Mesenchymal stem cell (in vitro differentiated cells and primary cell): Measurements from ENCODE around the gene B3GAT3.
"Not testable (repeated sequence)": the region's sequence is repeated elsewhere in the genome, so short reads cannot be mapped to it uniquely, and the experiment has no call there.

Source experiments
- DNase-seq: peaks from one replicate; pipeline ENCODE4 v3.0.0-alpha.2; 2013
- H2AFZ ChIP-seq: one replicate; pipeline ENCODE4 v1.6.1; 2013; ENCODE audit warnings: low read depth, mild to moderate bottlenecking, control low read depth, inconsistent platforms, low read length, moderate library complexity
- H2AK5ac ChIP-seq: 2 replicates; pipeline ENCODE4 v1.6.1; 2013; ENCODE audit warnings: low read length, moderate library complexity, mild to moderate bottlenecking, inconsistent platforms; ENCODE audit not compliant: severe bottlenecking
- H2BK120ac ChIP-seq: one replicate; pipeline ENCODE4 v1.6.1; 2013; ENCODE audit warnings: low read depth, mild to moderate bottlenecking, inconsistent platforms, low read length, moderate library complexity
- H2BK12ac ChIP-seq, 2 experiments: one replicate each; pipeline ENCODE4 v1.6.1; 2013; ENCODE audit warnings: inconsistent platforms in 2 of 2, low read length in 2 of 2, mild to moderate bottlenecking in 2 of 2, moderate library complexity in 2 of 2, control low read depth in 1 of 2
- H2BK15ac ChIP-seq: one replicate; pipeline ENCODE4 v1.6.1; 2013; ENCODE audit warnings: mild to moderate bottlenecking, low read depth, inconsistent platforms; ENCODE audit not compliant: poor library complexity, severe bottlenecking
- H2BK5ac ChIP-seq: 2 replicates; pipeline ENCODE4 v1.6.1; 2013; ENCODE audit warnings: low read depth, mild to moderate bottlenecking, low read length, control low read depth, inconsistent platforms; ENCODE audit not compliant: poor library complexity, severe bottlenecking
- H3K14ac ChIP-seq, 2 experiments: one replicate each; pipeline ENCODE4 v1.6.1; 2013; ENCODE audit warnings: inconsistent platforms in 2 of 2, low read length in 2 of 2, control low read depth in 1 of 2, mild to moderate bottlenecking in 1 of 2, moderate library complexity in 1 of 2
- H3K18ac ChIP-seq, 2 experiments: one replicate each; pipeline ENCODE4 v1.6.1; 2013; ENCODE audit warnings: inconsistent platforms in 2 of 2, low read length in 2 of 2, control low read depth in 1 of 2, low read depth in 1 of 2, mild to moderate bottlenecking in 1 of 2
- H3K23ac ChIP-seq, 2 experiments: one replicate each; pipeline ENCODE4 v1.6.1; 2013; ENCODE audit warnings: inconsistent platforms in 2 of 2, low read length in 2 of 2, mild to moderate bottlenecking in 2 of 2, moderate library complexity in 2 of 2, control low read depth in 1 of 2
- H3K27ac ChIP-seq: 2 replicates; pipeline ENCODE4 v1.5.1; 2013; ENCODE audit warnings: mild to moderate bottlenecking, moderate library complexity, low read length, control low read depth, inconsistent platforms; ENCODE audit not compliant: poor library complexity, severe bottlenecking
- H3K27me3 ChIP-seq, 2 experiments: 2 replicates each; pipeline versions ENCODE4 v1.6.1 to v1.7.0; 2013; ENCODE audit warnings: low read length in 2 of 2, mild to moderate bottlenecking in 2 of 2, moderate library complexity in 2 of 2, control low read depth in 1 of 2, inconsistent platforms in 1 of 2; ENCODE audit not compliant: control insufficient read depth in 1 of 2, insufficient read depth in 1 of 2
- H3K36me3 ChIP-seq, 2 experiments: 2 replicates each; pipeline versions ENCODE4 v1.6.1 to v1.7.0; 2013; ENCODE audit warnings: low read length in 2 of 2, control low read depth in 1 of 2, inconsistent platforms in 1 of 2, low read depth in 1 of 2, mild to moderate bottlenecking in 1 of 2; ENCODE audit not compliant: insufficient read depth in 2 of 2, control insufficient read depth in 1 of 2
- H3K4ac ChIP-seq, 2 experiments: one replicate each; pipeline ENCODE4 v1.6.1; 2013; ENCODE audit warnings: inconsistent platforms in 2 of 2, low read length in 2 of 2, mild to moderate bottlenecking in 2 of 2, moderate library complexity in 2 of 2, control low read depth in 1 of 2, low read depth in 1 of 2
- H3K4me1 ChIP-seq: 2 replicates; pipeline ENCODE4 v1.6.1; 2013; ENCODE audit warnings: low read depth, low read length, control low read depth; ENCODE audit not compliant: control insufficient read depth, insufficient read depth
- H3K4me2 ChIP-seq: 2 replicates; pipeline ENCODE4 v1.6.1; 2013; ENCODE audit warnings: low read length, mild to moderate bottlenecking, inconsistent platforms; ENCODE audit not compliant: poor library complexity, severe bottlenecking
- H3K4me3 ChIP-seq, 2 experiments: 2 replicates each; pipeline versions ENCODE4 v1.5.1 to v1.7.0; 2013; ENCODE audit warnings: low read length in 2 of 2, mild to moderate bottlenecking in 2 of 2, control low read depth in 1 of 2, low read depth in 1 of 2; ENCODE audit not compliant: insufficient read depth in 1 of 2
- H3K79me1 ChIP-seq: replicated peaks from 2 replicates; pipeline ENCODE4 v1.6.1; 2013; ENCODE audit warnings: mild to moderate bottlenecking, control low read depth, low read length, inconsistent platforms; ENCODE audit not compliant: poor library complexity, severe bottlenecking
- H3K9ac ChIP-seq: 2 replicates; pipeline ENCODE4 v1.7.0; 2013; ENCODE audit warnings: mild to moderate bottlenecking, low read length, moderate library complexity
- H3K9me3 ChIP-seq: 2 replicates; pipeline ENCODE4 v1.7.0; 2013; ENCODE audit warnings: mild to moderate bottlenecking, low read length; ENCODE audit not compliant: control insufficient read depth
- H4K8ac ChIP-seq: one replicate; pipeline ENCODE4 v1.6.1; 2013; ENCODE audit warnings: inconsistent platforms, mild to moderate bottlenecking, low read length, moderate library complexity
- H4K91ac ChIP-seq: one replicate; pipeline ENCODE4 v1.6.1; 2013; ENCODE audit warnings: mild to moderate bottlenecking, low read length, inconsistent platforms
- WGBS: methylation state at CpG from one replicate; pipeline ENCODE4 v1.1.7; 2013; ENCODE audit warnings: mixed read lengths; 5-methylcytosine and 5-hydroxymethylcytosine counted together

The B3GAT3 gene

GRCh38 chr11:62621027-62621566 lies 689 bp downstream of the B3GAT3 start:
- DNase-seq: no peak
- Histone ChIP-seq H3K18ac (peak overlapping the region; percentile 5 to 85), H2BK12ac (no peak overlapping the region), H3K4me3 (peak overlapping the region; percentile 59 to 90), H2BK15ac (no peak overlapping the region), H3K14ac (peak overlapping the region in 1 of 2 experiments; percentile 61), H2AFZ (no peak overlapping the region), H3K36me3 (peaks cover 35 to 42% of the 10 kb centered on the region in 2 experiments), H3K27ac (peak overlapping the region; percentile 53), H3K4me1 (peaks cover 3% of the 10 kb centered on the region), H4K8ac (no peak overlapping the region), H3K4ac (peak overlapping the region; percentile 42 to 73), H2AK5ac (peak overlapping the region; percentile 85), H3K9ac (peak overlapping the region; percentile 91), H3K9me3 (no peaks in the 10 kb centered on the region), H4K91ac (no peak overlapping the region), H3K4me2 (peak overlapping the region; percentile 44), H2BK120ac (no peak overlapping the region), H3K23ac (no peak overlapping the region), H2BK5ac (no peak overlapping the region), H3K27me3 (no peaks in the 10 kb centered on the region), H3K79me1 (peaks cover 6% of the 10 kb centered on the region)
- WGBS: 40% methylated on average over 7 of the region's 8 CpGs

GRCh38 chr11:62616957-62617356 lies 4.8 kb downstream of the B3GAT3 start:
- not testable (repeated sequence) for H3K23ac ChIP-seq, H3K4me2 ChIP-seq, H3K9me3 ChIP-seq, H2BK5ac ChIP-seq, H2BK120ac ChIP-seq, H3K9ac ChIP-seq, H3K79me1 ChIP-seq, H3K4me3 ChIP-seq, H3K27ac ChIP-seq, H2AK5ac ChIP-seq, H3K4ac ChIP-seq, H3K18ac ChIP-seq, H4K91ac ChIP-seq, H2BK15ac ChIP-seq, H3K14ac ChIP-seq, H4K8ac ChIP-seq, H3K27me3 ChIP-seq, DNase-seq, H2AFZ ChIP-seq
- Histone ChIP-seq H2BK12ac (peak overlapping the region in 1 of 2 experiments; percentile 15), H3K36me3 (peaks cover 31 to 37% of the 10 kb centered on the region in 2 experiments), H3K4me1 (peaks cover 18% of the 10 kb centered on the region)
- 98% methylated on average over 10 of the region's 14 CpGs for WGBS

- H2BK120ac ChIP-seq: no peak overlapping the region
- H3K9me3 ChIP-seq: no peaks in the 10 kb centered on the region
- H3K4me1 ChIP-seq: peaks cover 25% of the 10 kb centered on the region
- H3K27ac ChIP-seq: no peak overlapping the region
- H2BK12ac ChIP-seq: no peak overlapping the region
- no peak overlapping the region for H2AK5ac ChIP-seq
- H4K8ac ChIP-seq: no peak overlapping the region
- H3K18ac ChIP-seq: no peak overlapping the region
- H2BK15ac ChIP-seq: no peak overlapping the region
- no peaks in the 10 kb centered on the region for H3K27me3 ChIP-seq
- WGBS: 91% methylated on average over 7 of the region's 7 CpGs
- DNase-seq: no peak
- H3K4ac ChIP-seq: no peak overlapping the region
- H3K4me3 ChIP-seq: no peak overlapping the region
- H3K36me3 ChIP-seq: peaks cover 34 to 43% of the 10 kb centered on the region in 2 experiments
- no peak overlapping the region for H3K14ac ChIP-seq
- H3K79me1 ChIP-seq: peaks cover 14% of the 10 kb centered on the region
- no peak overlapping the region for H3K4me2 ChIP-seq
- no peak overlapping the region for H3K23ac ChIP-seq
- H3K9ac ChIP-seq: no peak overlapping the region
- peak overlapping the region; percentile 78 for H4K91ac ChIP-seq
- no peak overlapping the region for H2AFZ ChIP-seq
- H2BK5ac ChIP-seq: no peak overlapping the region
Measured at GRCh38 chr11:62615521-62615920, 6.3 kb downstream of the B3GAT3 start.

GRCh38 chr11:62614275-62614674 lies 7.5 kb downstream of the B3GAT3 start:
- H3K27ac ChIP-seq: no peak overlapping the region
- H3K27me3 ChIP-seq: no peaks in the 10 kb centered on the region
- H3K14ac ChIP-seq: no peak overlapping the region
- 91% methylated on average over 6 of the region's 8 CpGs for WGBS
- no peak overlapping the region for H3K4me3 ChIP-seq
- H3K9ac ChIP-seq: no peak overlapping the region
- no peak overlapping the region for H2BK15ac ChIP-seq
- H3K23ac ChIP-seq: no peak overlapping the region
- H3K9me3 ChIP-seq: no peaks in the 10 kb centered on the region
- H3K4me1 ChIP-seq: peaks cover 22% of the 10 kb centered on the region
- H2BK120ac ChIP-seq: no peak overlapping the region
- peaks cover 46 to 55% of the 10 kb centered on the region in 2 experiments for H3K36me3 ChIP-seq
- no peak overlapping the region for H2BK5ac ChIP-seq
- no peak overlapping the region for H4K8ac ChIP-seq
- no peak overlapping the region for H2AFZ ChIP-seq
- H3K4ac ChIP-seq: peak overlapping the region in 1 of 2 experiments; percentile 50
- DNase-seq: no peak
- H3K18ac ChIP-seq: no peak overlapping the region
- peak overlapping the region in 1 of 2 experiments; percentile 55 for H2BK12ac ChIP-seq
- H3K4me2 ChIP-seq: no peak overlapping the region
- no peak overlapping the region for H4K91ac ChIP-seq
- peaks cover 24% of the 10 kb centered on the region for H3K79me1 ChIP-seq
- peak overlapping the region; percentile 13 for H2AK5ac ChIP-seq
